ENCODE data around the gene CDH11. TPM values are rescaled to one million over a fixed set of nuclear protein-coding genes. Genes with fewer than 3 reads are reported as not detected.

CDH11 gene
- 210 and 235 TPM in 2 replicates for total RNA-seq

GRCh38 chr16:65121870-65122723 lies at the start of gene CDH11:
TSS of gene CDH11 (minus strand) at chr16:65122063. CDS start at chr16:65004869, 117,194 bp downstream.
- no peak for DNase-seq (ENCODE audit: low read depth, low spot score)

- DNase-seq (ENCODE audit: low read depth, low spot score): no peak
These were observed 32.5 kb upstream of the CDH11 start for GRCh38 chr16:65154321-65154720.

- no peak for DNase-seq (ENCODE audit: low read depth, low spot score)
These were observed 31.7 kb upstream of the CDH11 start for GRCh38 chr16:65153365-65154105.

GRCh38 chr16:65148804-65149203 lies 26.9 kb upstream of the CDH11 start:
- DNase-seq (ENCODE audit: low read depth, low spot score): no peak

GRCh38 chr16:65142276-65142675 lies 20.4 kb upstream of the CDH11 start:
- DNase-seq (ENCODE audit: low read depth, low spot score): no peak

GRCh38 chr16:65136681-65137080 lies 14.8 kb upstream of the CDH11 start:
- DNase-seq (ENCODE audit: low read depth, low spot score): no peak

GRCh38 chr16:65126845-65127624 lies 5.2 kb upstream of the CDH11 start:
- DNase-seq (ENCODE audit: low read depth, low spot score): no peak

- DNase-seq (ENCODE audit: low read depth, low spot score): no peak
These were observed 4.0 kb upstream of the CDH11 start for GRCh38 chr16:65125871-65126270.

- no peak for DNase-seq (ENCODE audit: low read depth, low spot score)
These were observed 3.5 kb upstream of the CDH11 start for GRCh38 chr16:65125322-65125721.

- DNase-seq (ENCODE audit: low read depth, low spot score): no peak
These were observed 2.7 kb upstream of the CDH11 start for GRCh38 chr16:65124596-65124995.

- no peak for DNase-seq (ENCODE audit: low read depth, low spot score)
These were observed 2.3 kb upstream of the CDH11 start for GRCh38 chr16:65124212-65124548.

- DNase-seq (ENCODE audit: low read depth, low spot score): no peak
These were observed 1.7 kb upstream of the CDH11 start for GRCh38 chr16:65123396-65124211.

- DNase-seq (ENCODE audit: low read depth, low spot score): no peak
These were observed 997 bp upstream of the CDH11 start for GRCh38 chr16:65122724-65123395.

GRCh38 chr16:65120831-65121721 lies 787 bp downstream of the CDH11 start:
- DNase-seq (ENCODE audit: low read depth, low spot score): no peak

GRCh38 chr16:65120461-65120830 lies 1.4 kb downstream of the CDH11 start:
- no peak for DNase-seq (ENCODE audit: low read depth, low spot score)

GRCh38 chr16:65119901-65120401 lies 1.9 kb downstream of the CDH11 start:
- no peak for DNase-seq (ENCODE audit: low read depth, low spot score)

- no peak for DNase-seq (ENCODE audit: low read depth, low spot score)
These were observed 2.4 kb downstream of the CDH11 start for GRCh38 chr16:65119435-65119834.

GRCh38 chr16:65118871-65119270 lies 3.0 kb downstream of the CDH11 start:
- DNase-seq (ENCODE audit: low read depth, low spot score): no peak

- DNase-seq (ENCODE audit: low read depth, low spot score): peak; percentile 50
These were observed 3.9 kb downstream of the CDH11 start for GRCh38 chr16:65117811-65118448.
